GM12878 (cell line): ENCODE results near the gene TOMM6. TPM values are rescaled to one million over a fixed set of nuclear protein-coding genes. Genes with fewer than 3 reads are reported as not detected.

ENCODE experiments used
- ATAC-seq: fragments of 200-7000 bp; cut with Tn5 transposase; 3 replicates; pipeline ENCODE4 v1.9.1; 2020; ENCODE audit warnings: mild to moderate bottlenecking, moderate library complexity
- BruUV-seq: library from RNA; stranded (reverse); fragments of 400-500 nt; replicated peaks from 2 replicates; lab custom pipeline; 2021; lab: Mats Ljungman, UMichigan
- CTCF ChIA-PET: fragments of 300-600 bp; sonication (Branson Sonifier 250); formaldehyde crosslinking; extraction: SDS; loops from one replicate; lab custom pipeline; 2021; ENCODE audit warnings: inconsistent platforms; lab: Yijun Ruan, JAX
- POLR2A ChIA-PET: fragments of 350-600 bp; formaldehyde crosslinking; extraction: SDS; loops from one replicate; lab custom pipeline; 2021; ENCODE audit warnings: inconsistent platforms; lab: Charles Lee
- RAD21 ChIA-PET: fragments of 300-600 bp; sonication (Branson Sonifier 250); formaldehyde crosslinking; loops from one replicate; lab custom pipeline; 2023; ENCODE audit warnings: antibody characterized with exemption; ENCODE audit not compliant: unreplicated experiment; lab: Charles Lee
- SMC1A ChIA-PET: fragments of 300-600 bp; sonication (Branson Sonifier 250); formaldehyde crosslinking; loops from one replicate; lab custom pipeline; 2023; ENCODE audit not compliant: unreplicated experiment, uncharacterized antibody; lab: Charles Lee
- DNase-seq: peaks from one replicate; pipeline ENCODE4 v3.0.0-alpha.2; 2011; ENCODE audit warnings: low read depth, low spot score
- FAIRE-seq: peaks from 3 replicates; lab custom pipeline; 2011; peaks lifted over from hg19 to GRCh38; lab: Jason Lieb, UNC
- H2AFZ ChIP-seq: 2 replicates; pipeline ENCODE4 v1.6.0; 2011; ENCODE audit warnings: low read depth, low read length, control low read depth; ENCODE audit not compliant: control insufficient read depth
- H3K27ac ChIP-seq: 2 replicates; pipeline ENCODE4 v1.5.1; 2011; ENCODE audit warnings: control low read depth; ENCODE audit not compliant: control insufficient read depth, insufficient read depth
- H3K27me3 ChIP-seq, 2 experiments: replicated peaks in 1 of 2; 2 replicates each; pipeline versions ENCODE4 v1.6.0 to v1.6.1; 2011; ENCODE audit warnings: low read length in 1 of 2; ENCODE audit not compliant: control insufficient read depth in 2 of 2, insufficient read depth in 2 of 2
- H3K36me3 ChIP-seq, 2 experiments: 2 replicates each; pipeline ENCODE4 v1.5.1; 2011; ENCODE audit warnings: low read length in 1 of 2; ENCODE audit not compliant: control insufficient read depth in 2 of 2, insufficient read depth in 2 of 2
- H3K4me1 ChIP-seq: 2 replicates; pipeline ENCODE4 v1.6.1; 2011; ENCODE audit warnings: mild to moderate bottlenecking, low read length, moderate library complexity, mixed read lengths; ENCODE audit not compliant: control insufficient read depth, insufficient read depth
- H3K4me2 ChIP-seq: 2 replicates; pipeline ENCODE4 v1.6.0; 2011; ENCODE audit warnings: control low read depth; ENCODE audit not compliant: control insufficient read depth, insufficient read depth
- H3K4me3 ChIP-seq: fragments of 200-600 bp; sonication (generic); 2 replicates; pipeline ENCODE4 v1.5.1; 2016
- H3K79me2 ChIP-seq: 2 replicates; pipeline ENCODE4 v1.6.0; 2011; ENCODE audit warnings: low read length; ENCODE audit not compliant: control insufficient read depth, insufficient read depth
- H3K9ac ChIP-seq: 2 replicates; pipeline ENCODE4 v1.8.0; 2011; ENCODE audit warnings: low read length, control low read depth, mixed read lengths; ENCODE audit not compliant: control insufficient read depth, insufficient read depth
- H3K9me3 ChIP-seq: replicated peaks from 3 replicates; pipeline ENCODE4 v1.5.1; 2011; ENCODE audit warnings: mild to moderate bottlenecking, low read length; ENCODE audit not compliant: control insufficient read depth, insufficient read depth
- H4K20me1 ChIP-seq: 2 replicates; pipeline ENCODE4 v1.6.0; 2011; ENCODE audit not compliant: control insufficient read depth, insufficient read depth
- FOS ChIP-seq: IDR thresholded peaks from 3 replicates; pipeline ENCODE4 v1.6.1; 2011; ENCODE audit warnings: borderline replicate concordance; ENCODE audit not compliant: insufficient read length; ENCODE audit errors: extremely low read depth
- IKZF1 ChIP-seq: fragments of 450-650 bp; conservative IDR thresholded peaks from 2 replicates; pipeline ENCODE4 v1.6.1; 2017; ENCODE audit warnings: antibody characterized with exemption, mild to moderate bottlenecking
- IKZF2 ChIP-seq, 2 experiments: fragments of 450-650 bp; IDR thresholded peaks; 2 replicates each; pipeline ENCODE4 v1.6.1; 2017; ENCODE audit warnings: mild to moderate bottlenecking in 2 of 2, moderate library complexity in 2 of 2
- MEF2B ChIP-seq: fragments of 450-650 bp; IDR thresholded peaks from 2 replicates; pipeline ENCODE4 v1.6.1; 2018; ENCODE audit warnings: mild to moderate bottlenecking, moderate library complexity; ENCODE audit not compliant: partially characterized antibody, poor library complexity, severe bottlenecking
- NR2C2 ChIP-seq: IDR thresholded peaks from 2 replicates; pipeline ENCODE4 v1.6.1; 2011; ENCODE audit warnings: borderline replicate concordance, low read depth; ENCODE audit not compliant: control insufficient read depth, insufficient read length
- PML ChIP-seq: IDR thresholded peaks from 2 replicates; pipeline ENCODE4 v1.6.1; 2012; ENCODE audit warnings: low read length, inconsistent platforms
- RELA ChIP-seq: fragments of 450-650 bp; IDR thresholded peaks from 2 replicates; pipeline ENCODE4 v1.8.0; 2014; ENCODE audit warnings: borderline replicate concordance; ENCODE audit not compliant: partially characterized antibody
- SPI1 ChIP-seq: IDR thresholded peaks from 2 replicates; pipeline ENCODE4 v1.6.1; 2011; ENCODE audit warnings: low read depth, mild to moderate bottlenecking, low read length, moderate library complexity, borderline replicate concordance; ENCODE audit not compliant: insufficient read depth
- TCF12 ChIP-seq: IDR thresholded peaks from 2 replicates; pipeline ENCODE4 v1.6.1; 2011; ENCODE audit warnings: low read depth, mild to moderate bottlenecking, low read length
- YBX1 ChIP-seq: fragments of 450-650 bp; IDR thresholded peaks from 2 replicates; pipeline ENCODE4 v1.6.1; 2016; ENCODE audit warnings: antibody characterized with exemption
- ZNF384 ChIP-seq: IDR thresholded peaks from 2 replicates; pipeline ENCODE4 v1.6.1; 2012; ENCODE audit warnings: low read depth, mild to moderate bottlenecking, low read length, improper control_type of control experiment, borderline replicate concordance
- WGBS: methylation state at CpG from one replicate; pipeline ENCODE4 v1.1.6; 2016; ENCODE audit warnings: low lambda C conversion rate; ENCODE audit not compliant: insufficient replicate concordance, insufficient coverage; ENCODE audit errors: missing lambda C conversion rate; 5-methylcytosine and 5-hydroxymethylcytosine counted together
- in situ Hi-C: fragments of 300-500 bp; cut with MboI; formaldehyde crosslinking; loops from 9 replicates; pipeline ENCODE4 v1.14.3; 2018; ENCODE audit warnings: mixed read lengths
- intact Hi-C: fragments of 100-400 bp; cut with micrococcal nuclease; formaldehyde crosslinking; loops from one replicate; pipeline ENCODE4 v1.14.2; 2022; ENCODE audit not compliant: unreplicated experiment
- polyA plus RNA-seq, 11 experiments: library from polyadenylated mRNA; depleted of rRNA in 4 of 11; unstranded in 6 of 11; stranded (reverse) in 5 of 11; fragments of >200 nt; fragmentation: Nextera tagmentation in 4 of 11; fragmentation: Illumina TruSeq in 1 of 11; extraction: Ambion mirVana in 4 of 11; extraction: Trizol in 1 of 11; gene quantifications; 1 replicate in 1 of 11; 2 replicates in 10 of 11; pipeline versions ENCODE4 v1.2.1 to v1.2.3, GENCODE V29; 2011 to 2016; ENCODE audit warnings: inconsistent platforms in 2 of 11, missing spikeins in 2 of 11, low read depth in 1 of 11
- total RNA-seq, 4 experiments: library from RNA; depleted of rRNA in 3 of 4; stranded (reverse); fragments of >200 nt in 3 of 4; fragmentation: Illumina TruSeq in 1 of 4; extraction: Trizol in 1 of 4; gene quantifications; 2 replicates each; pipeline versions ENCODE4 v1.2.1 to v1.2.3, GENCODE V29; 2013 to 2021
- TF ChIP-seq, protein P1 (sequence below): fragments of 450-650 bp; formaldehyde crosslinking; IDR thresholded peaks from 2 replicates; pipeline ENCODE4 v1.4.0; 2022; ENCODE audit warnings: mild to moderate bottlenecking, moderate library complexity
- TF ChIP-seq, protein P2 (sequence below): fragments of 450-650 bp; IDR thresholded peaks from 2 replicates; pipeline ENCODE4 v1.6.1; 2016; ENCODE audit warnings: mild to moderate bottlenecking
- TF ChIP-seq, protein P3 (sequence below): IDR thresholded peaks from 2 replicates; pipeline ENCODE4 v1.6.1; 2011; ENCODE audit warnings: mild to moderate bottlenecking, low read depth, low read length, moderate library complexity; ENCODE audit not compliant: insufficient replicate concordance

TOMM6 gene
- total and polyA plus RNA-seq, 10 of the 15 experiments (the other 5 are each of a cell fraction or from before 2014, with no cell fraction given), result 206 to 746 (median 448) TPM

DNA sequence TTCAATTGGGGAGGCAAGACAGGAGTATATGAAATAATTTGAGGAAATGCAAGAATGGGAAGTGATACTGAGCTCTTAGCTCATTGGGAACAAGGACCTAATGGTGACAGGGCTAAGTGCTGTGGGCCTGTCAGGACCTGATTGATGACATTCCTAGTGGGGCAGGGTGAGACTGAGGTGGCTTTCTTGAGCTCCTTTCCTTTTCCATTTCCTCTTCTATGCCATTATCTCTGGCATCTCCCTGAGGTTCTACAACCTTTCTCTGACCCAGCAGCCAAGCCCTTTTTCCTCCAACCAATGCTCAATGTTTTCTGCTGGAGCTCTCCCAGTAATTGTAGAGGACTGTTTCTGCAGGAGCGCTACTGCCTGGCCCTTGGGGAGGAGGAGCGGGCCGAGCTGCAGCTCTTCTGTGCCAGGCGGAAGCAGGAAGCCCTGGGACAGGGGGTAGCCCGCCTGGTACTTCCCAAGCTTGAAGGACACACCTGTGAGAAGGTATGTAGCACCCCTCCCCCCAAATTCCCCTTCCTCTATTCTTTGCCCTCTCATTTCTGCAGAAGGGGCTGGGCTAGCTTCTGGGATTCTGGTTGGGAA lies 2.8 kb upstream of the TOMM6 start:
- peaks cover 0 to 7% of the 10 kb centered on the region in 2 experiments; a peak in 2 of 4 replicates for H3K36me3 ChIP-seq
- H2AFZ ChIP-seq, result no peak overlapping the region
- in situ Hi-C loops, result loop anchor here (5.0 kb wide), 1 partner anchor 258 kb away; no protein-coding TSS in a partner anchor
- no TSS peak for BruUV-seq
- no peaks in the 10 kb centered on the region for H3K27me3 ChIP-seq
- FAIRE-seq, result no peak
- SMC1A ChIA-PET, result interaction anchor here (0.6 to 5.6 kb wide), 10 partner anchors 10 to 431 kb away, joined by 3 to 54 read pairs (median 3); partner anchors contain the start of genes BYSL and MED20
- H3K79me2 ChIP-seq, result peaks cover 22% of the 10 kb centered on the region
- no peak overlapping the region for H3K9ac ChIP-seq
- intact Hi-C loops, result loop anchor here (5.0 kb wide), 4 partner anchors 113 to 778 kb away; partner anchors contain the start of genes BYSL, MED20, UBR2 and USP49
- WGBS, result 69% methylated on average over 5 of the region's 5 CpGs
- no peak overlapping the region for H3K27ac ChIP-seq
- no peak for DNase-seq
- ATAC-seq, result no peak
- RAD21 ChIA-PET, result interaction anchor here (0.6 to 5.0 kb wide), 7 partner anchors 52 to 380 kb away, joined by 3 to 80 read pairs (median 3); partner anchors contain the start of genes BYSL and MED20
- TF ChIP-seq PML (no peak), SPI1 (peak; percentile 76; the same call in 1 of the 2 replicates), NR2C2 (no peak), IKZF2 (IDR thresholded peaks at IDR 0.05) (0 out of 4 replicates have a peak, but pooled peaks of 1 of the 2 experiments have one; percentile 31), TCF12 (no peak), RELA (no peak), IKZF1 (0 out of 2 replicates have a peak, but pooled peaks have one; percentile 26), ZNF384 (no peak), FOS (no peak), YBX1 (no peak), MEF2B (no peak)
- TF ChIP-seq, protein P1, sequence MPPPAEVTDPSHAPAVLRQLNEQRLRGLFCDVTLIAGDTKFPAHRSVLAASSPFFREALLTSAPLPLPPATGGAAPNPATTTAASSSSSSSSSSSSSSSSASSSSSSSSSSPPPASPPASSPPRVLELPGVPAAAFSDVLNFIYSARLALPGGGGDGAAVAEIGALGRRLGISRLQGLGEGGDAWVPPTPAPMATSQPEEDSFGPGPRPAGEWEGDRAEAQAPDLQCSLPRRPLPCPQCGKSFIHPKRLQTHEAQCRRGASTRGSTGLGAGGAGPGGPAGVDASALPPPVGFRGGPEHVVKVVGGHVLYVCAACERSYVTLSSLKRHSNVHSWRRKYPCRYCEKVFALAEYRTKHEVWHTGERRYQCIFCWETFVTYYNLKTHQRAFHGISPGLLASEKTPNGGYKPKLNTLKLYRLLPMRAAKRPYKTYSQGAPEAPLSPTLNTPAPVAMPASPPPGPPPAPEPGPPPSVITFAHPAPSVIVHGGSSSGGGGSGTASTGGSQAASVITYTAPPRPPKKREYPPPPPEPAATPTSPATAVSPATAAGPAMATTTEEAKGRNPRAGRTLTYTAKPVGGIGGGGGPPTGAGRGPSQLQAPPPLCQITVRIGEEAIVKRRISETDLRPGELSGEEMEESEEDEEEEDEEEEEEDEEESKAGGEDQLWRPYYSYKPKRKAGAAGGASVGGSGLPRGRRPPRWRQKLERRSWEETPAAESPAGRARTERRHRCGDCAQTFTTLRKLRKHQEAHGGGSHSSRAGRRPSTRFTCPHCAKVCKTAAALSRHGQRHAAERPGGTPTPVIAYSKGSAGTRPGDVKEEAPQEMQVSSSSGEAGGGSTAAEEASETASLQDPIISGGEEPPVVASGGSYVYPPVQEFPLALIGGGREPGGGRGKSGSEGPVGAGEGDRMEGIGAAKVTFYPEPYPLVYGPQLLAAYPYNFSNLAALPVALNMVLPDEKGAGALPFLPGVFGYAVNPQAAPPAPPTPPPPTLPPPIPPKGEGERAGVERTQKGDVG (CRISPR knock-in tag), result no peak
- TF ChIP-seq, protein P2, sequence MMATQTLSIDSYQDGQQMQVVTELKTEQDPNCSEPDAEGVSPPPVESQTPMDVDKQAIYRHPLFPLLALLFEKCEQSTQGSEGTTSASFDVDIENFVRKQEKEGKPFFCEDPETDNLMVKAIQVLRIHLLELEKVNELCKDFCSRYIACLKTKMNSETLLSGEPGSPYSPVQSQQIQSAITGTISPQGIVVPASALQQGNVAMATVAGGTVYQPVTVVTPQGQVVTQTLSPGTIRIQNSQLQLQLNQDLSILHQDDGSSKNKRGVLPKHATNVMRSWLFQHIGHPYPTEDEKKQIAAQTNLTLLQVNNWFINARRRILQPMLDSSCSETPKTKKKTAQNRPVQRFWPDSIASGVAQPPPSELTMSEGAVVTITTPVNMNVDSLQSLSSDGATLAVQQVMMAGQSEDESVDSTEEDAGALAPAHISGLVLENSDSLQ, result peak; percentile 81
- TF ChIP-seq, protein P3, sequence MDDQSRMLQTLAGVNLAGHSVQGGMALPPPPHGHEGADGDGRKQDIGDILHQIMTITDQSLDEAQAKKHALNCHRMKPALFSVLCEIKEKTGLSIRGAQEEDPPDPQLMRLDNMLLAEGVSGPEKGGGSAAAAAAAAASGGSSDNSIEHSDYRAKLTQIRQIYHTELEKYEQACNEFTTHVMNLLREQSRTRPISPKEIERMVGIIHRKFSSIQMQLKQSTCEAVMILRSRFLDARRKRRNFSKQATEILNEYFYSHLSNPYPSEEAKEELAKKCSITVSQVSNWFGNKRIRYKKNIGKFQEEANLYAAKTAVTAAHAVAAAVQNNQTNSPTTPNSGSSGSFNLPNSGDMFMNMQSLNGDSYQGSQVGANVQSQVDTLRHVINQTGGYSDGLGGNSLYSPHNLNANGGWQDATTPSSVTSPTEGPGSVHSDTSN, result peak; percentile 81
- POLR2A ChIA-PET, result no interaction called here
- H3K4me3 ChIP-seq, result no peak overlapping the region
- peaks cover 30% of the 10 kb centered on the region for H3K4me1 ChIP-seq
- no peaks in the 10 kb centered on the region for H4K20me1 ChIP-seq
- CTCF ChIA-PET, result interaction anchor here (0.9 to 8.3 kb wide), 10 partner anchors 9 to 478 kb away, joined by 3 to 141 read pairs (median 5); partner anchors contain the start of genes BYSL, MED20 and TAF8
- H3K9me3 ChIP-seq, result no peaks in the 10 kb centered on the region
- no peak overlapping the region for H3K4me2 ChIP-seq
